ENCODE measurements around the gene CLCN4. TPM values are rescaled to one million over a fixed set of nuclear protein-coding genes. Genes with fewer than 3 reads are reported as not detected.

Gene CLCN4
- total and polyA plus RNA-seq, 2 donors from 2014 or later: 2.4 to 7.3 TPM

DNA sequence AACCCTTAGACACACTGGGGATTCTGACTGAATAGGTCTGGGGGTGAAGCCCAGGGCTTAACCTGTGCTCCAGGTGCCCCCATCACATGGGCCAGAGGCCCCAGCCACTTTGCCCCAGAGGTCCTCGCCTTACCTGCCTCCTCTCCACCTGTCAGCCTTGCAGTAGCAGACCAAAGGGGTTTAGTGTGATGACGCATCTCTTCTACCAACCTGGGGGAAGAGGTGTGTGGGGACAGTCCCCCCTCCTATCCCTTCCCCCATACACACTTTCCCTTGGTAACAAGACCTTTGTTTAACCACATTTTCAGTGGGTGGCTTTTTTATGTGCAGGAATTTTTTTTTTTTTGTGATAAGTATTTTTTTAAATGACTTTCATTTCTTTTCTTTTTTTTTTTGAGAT is 6.3 kb downstream of the CLCN4 start:
- FAIRE-seq (no peak), DNase-seq (no peak)
- no peaks in the 10 kb centered on the region for H3K36me3 ChIP-seq (ENCODE audit: control insufficient read depth in 2 of 3, insufficient read depth in 3 of 3, low read length in 3 of 3)
- peaks cover 9% of the 10 kb centered on the region for H3K27me3 ChIP-seq (ENCODE audit: control insufficient read depth, insufficient read depth, low read length)
- intact Hi-C loops (cut with DNase I): no loop called here
- H3K27ac ChIP-seq (ENCODE audit: low read depth in 2 of 2, low read length in 2 of 2): no peak overlapping the region
- no peak overlapping the region for H3K4me3 ChIP-seq (ENCODE audit: low read length in 3 of 3)
- H3K4me1 ChIP-seq (ENCODE audit: control insufficient read depth in 2 of 3, insufficient read depth in 2 of 3, low read depth in 1 of 3, low read length in 3 of 3): peaks cover 0 to 6% (median 0%) of the 10 kb centered on the region in 3 donors
- H3K9me3 ChIP-seq (ENCODE audit: control insufficient read depth in 2 of 3, insufficient read depth in 1 of 3, low read length in 3 of 3): no peaks in the 10 kb centered on the region
- no peak overlapping the region for H3K9ac ChIP-seq (ENCODE audit: low read length in 3 of 3)
- TF ChIP-seq, protein P1, sequence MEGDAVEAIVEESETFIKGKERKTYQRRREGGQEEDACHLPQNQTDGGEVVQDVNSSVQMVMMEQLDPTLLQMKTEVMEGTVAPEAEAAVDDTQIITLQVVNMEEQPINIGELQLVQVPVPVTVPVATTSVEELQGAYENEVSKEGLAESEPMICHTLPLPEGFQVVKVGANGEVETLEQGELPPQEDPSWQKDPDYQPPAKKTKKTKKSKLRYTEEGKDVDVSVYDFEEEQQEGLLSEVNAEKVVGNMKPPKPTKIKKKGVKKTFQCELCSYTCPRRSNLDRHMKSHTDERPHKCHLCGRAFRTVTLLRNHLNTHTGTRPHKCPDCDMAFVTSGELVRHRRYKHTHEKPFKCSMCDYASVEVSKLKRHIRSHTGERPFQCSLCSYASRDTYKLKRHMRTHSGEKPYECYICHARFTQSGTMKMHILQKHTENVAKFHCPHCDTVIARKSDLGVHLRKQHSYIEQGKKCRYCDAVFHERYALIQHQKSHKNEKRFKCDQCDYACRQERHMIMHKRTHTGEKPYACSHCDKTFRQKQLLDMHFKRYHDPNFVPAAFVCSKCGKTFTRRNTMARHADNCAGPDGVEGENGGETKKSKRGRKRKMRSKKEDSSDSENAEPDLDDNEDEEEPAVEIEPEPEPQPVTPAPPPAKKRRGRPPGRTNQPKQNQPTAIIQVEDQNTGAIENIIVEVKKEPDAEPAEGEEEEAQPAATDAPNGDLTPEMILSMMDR (IDR thresholded peaks at IDR 0.05; ENCODE audit: borderline replicate concordance, extremely low read depth, insufficient read depth): no peak

DNA sequence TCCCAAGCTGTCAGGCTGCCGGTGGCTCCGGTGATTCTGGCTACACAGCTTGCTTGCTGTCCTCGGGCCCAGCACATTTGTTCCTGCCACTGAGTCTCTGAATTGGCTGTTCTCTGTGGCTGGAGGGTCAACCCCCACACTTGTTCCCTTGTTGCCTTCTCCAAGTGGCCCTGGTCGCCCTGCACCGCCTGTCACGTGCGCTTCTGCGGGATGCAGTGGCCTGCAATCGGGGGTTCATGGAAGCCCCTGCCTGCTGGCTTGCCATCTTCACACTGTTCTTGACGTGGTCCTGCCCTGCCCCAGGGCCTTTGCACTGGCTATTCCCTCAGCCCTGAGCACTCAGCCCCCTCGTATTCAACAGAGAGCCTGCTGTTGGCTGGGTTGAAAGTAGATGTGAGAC is 8.1 kb downstream of the CLCN4 start:
- TF ChIP-seq, protein P1 (IDR thresholded peaks at IDR 0.05; ENCODE audit: borderline replicate concordance, extremely low read depth, insufficient read depth): no peak
- no peak for DNase-seq
- no peak for FAIRE-seq
- intact Hi-C loops (cut with DNase I): no loop called here
- H3K4me1 ChIP-seq (ENCODE audit: control insufficient read depth in 2 of 3, insufficient read depth in 2 of 3, low read depth in 1 of 3, low read length in 3 of 3): peaks cover 0 to 6% (median 0%) of the 10 kb centered on the region in 3 donors
- H3K4me3 ChIP-seq (ENCODE audit: low read length in 3 of 3): no peak overlapping the region
- H3K9me3 ChIP-seq (ENCODE audit: control insufficient read depth in 2 of 3, insufficient read depth in 1 of 3, low read length in 3 of 3): no peaks in the 10 kb centered on the region
- peaks cover 3% of the 10 kb centered on the region for H3K27me3 ChIP-seq (ENCODE audit: control insufficient read depth, insufficient read depth, low read length)
- H3K27ac ChIP-seq (ENCODE audit: low read depth in 2 of 2, low read length in 2 of 2): no peak overlapping the region
- no peaks in the 10 kb centered on the region for H3K36me3 ChIP-seq (ENCODE audit: control insufficient read depth in 2 of 3, insufficient read depth in 3 of 3, low read length in 3 of 3)
- no peak overlapping the region for H3K9ac ChIP-seq (ENCODE audit: low read length in 3 of 3)

DNA sequence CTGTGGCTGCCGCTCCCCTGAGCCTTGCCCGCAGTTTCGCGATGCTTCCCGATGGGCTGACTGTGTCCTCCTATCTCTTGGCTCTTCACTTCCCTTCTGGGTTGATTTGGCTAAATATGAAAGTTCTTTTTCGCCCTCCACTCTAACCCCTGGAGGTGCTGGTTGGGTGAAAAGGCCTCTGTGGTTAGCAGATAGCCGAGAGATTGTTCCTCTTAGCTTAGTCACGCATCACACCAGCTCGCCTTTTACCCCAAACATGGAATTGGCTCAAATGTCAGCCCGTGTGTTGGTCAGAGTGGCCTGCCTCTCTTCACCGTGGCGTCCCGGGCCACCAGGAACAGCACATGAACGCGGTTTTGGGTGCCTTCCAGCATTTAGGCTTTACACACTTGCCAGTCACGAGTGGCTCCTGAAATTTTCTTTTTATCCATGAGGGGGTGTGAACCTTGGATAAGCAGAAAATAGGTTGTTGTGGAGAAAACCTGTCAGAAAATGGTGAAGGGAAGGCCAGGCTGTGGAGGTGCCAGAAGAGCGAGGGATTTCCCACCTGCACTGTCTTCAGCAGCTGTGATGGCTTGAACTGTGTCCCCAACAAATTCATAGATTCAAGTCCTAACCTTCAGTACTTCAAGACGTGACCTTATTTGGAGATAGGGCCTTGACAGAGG is 8.9 kb downstream of the CLCN4 start:
- no peak overlapping the region for H3K27ac ChIP-seq (ENCODE audit: low read depth in 2 of 2, low read length in 2 of 2)
- H3K27me3 ChIP-seq (ENCODE audit: control insufficient read depth, insufficient read depth, low read length): no peaks in the 10 kb centered on the region
- H3K9ac ChIP-seq (ENCODE audit: low read length in 3 of 3): no peak overlapping the region
- FAIRE-seq: no peak
- TF ChIP-seq, protein P1 (IDR thresholded peaks at IDR 0.05; ENCODE audit: borderline replicate concordance, extremely low read depth, insufficient read depth): no peak
- intact Hi-C loops (cut with DNase I): no loop called here
- H3K4me1 ChIP-seq (ENCODE audit: control insufficient read depth in 2 of 3, insufficient read depth in 2 of 3, low read depth in 1 of 3, low read length in 3 of 3): peaks cover 0 to 6% (median 0%) of the 10 kb centered on the region in 3 donors
- H3K9me3 ChIP-seq (ENCODE audit: control insufficient read depth in 2 of 3, insufficient read depth in 1 of 3, low read length in 3 of 3): no peaks in the 10 kb centered on the region
- DNase-seq: no peak
- no peaks in the 10 kb centered on the region for H3K36me3 ChIP-seq (ENCODE audit: control insufficient read depth in 2 of 3, insufficient read depth in 3 of 3, low read length in 3 of 3)
- no peak overlapping the region for H3K4me3 ChIP-seq (ENCODE audit: low read length in 3 of 3)

Measured in kidney (tissue), 14 donors.